Medulla oblongata (tissue), 1 donor: Measurements from ENCODE around the gene RUNX1.
"Not testable (repeated sequence)": the region's sequence is repeated elsewhere in the genome, so short reads cannot be mapped to it uniquely, and the experiment has no call there.

ENCODE experiments used
- DNase-seq: peaks from one replicate; pipeline ENCODE4 v3.0.0-alpha.2; 2015; ENCODE audit errors: extremely low spot score

Gene RUNX1

GRCh38 chr21:34969423-34970166 lies 79.5 kb downstream of the RUNX1 start:
- no peak for DNase-seq

GRCh38 chr21:34968414-34969333 lies 80.4 kb downstream of the RUNX1 start:
- no peak for DNase-seq

- no peak for DNase-seq
These were observed 81.4 kb downstream of the RUNX1 start for GRCh38 chr21:34967509-34968289.

GRCh38 chr21:34966881-34967280 lies 82.2 kb downstream of the RUNX1 start:
- not testable (repeated sequence) for DNase-seq

- no peak for DNase-seq
These were observed 83.6 kb downstream of the RUNX1 start for GRCh38 chr21:34965200-34966174.

- no peak for DNase-seq
These were observed 86.4 kb downstream of the RUNX1 start for GRCh38 chr21:34962586-34963222.

GRCh38 chr21:34962136-34962535 lies 87.0 kb downstream of the RUNX1 start:
- no peak for DNase-seq

GRCh38 chr21:34960687-34961086 lies 88.4 kb downstream of the RUNX1 start:
- DNase-seq = no peak

- no peak for DNase-seq
These were observed 89.5 kb downstream of the RUNX1 start for GRCh38 chr21:34959607-34960006.

GRCh38 chr21:34958040-34958439 lies 91.1 kb downstream of the RUNX1 start:
- no peak for DNase-seq

GRCh38 chr21:34956416-34957316 lies 92.4 kb downstream of the RUNX1 start:
- no peak for DNase-seq

GRCh38 chr21:34953950-34954349 lies 95.2 kb downstream of the RUNX1 start:
- no peak for DNase-seq

- DNase-seq = no peak
These were observed 96.4 kb downstream of the RUNX1 start for GRCh38 chr21:34952701-34953100.

- DNase-seq = not testable (repeated sequence)
These were observed 97.2 kb downstream of the RUNX1 start for GRCh38 chr21:34951868-34952267.

- DNase-seq = no peak
These were observed 98.1 kb downstream of the RUNX1 start for GRCh38 chr21:34950980-34951379.

- DNase-seq = no peak
These were observed 99.6 kb downstream of the RUNX1 start for GRCh38 chr21:34949499-34949898.

- DNase-seq = no peak
These were observed 100.1 kb downstream of the RUNX1 start for GRCh38 chr21:34949030-34949429.

- no peak for DNase-seq
These were observed 100.9 kb downstream of the RUNX1 start for GRCh38 chr21:34948157-34948556.

- no peak for DNase-seq
These were observed 102.1 kb downstream of the RUNX1 start for GRCh38 chr21:34946916-34947534.
